Activated CD8-positive, alpha-beta T cell treated with anti-CD3 and anti-CD28 coated beads for 36 hours (primary cell): Measurements from ENCODE around the gene TSSK2. TPM values are rescaled to one million over a fixed set of nuclear protein-coding genes. Genes with fewer than 3 reads are reported as not detected.

ENCODE experiments used
- ATAC-seq: fragments of 200-7000 bp; cut with Tn5 transposase; one replicate; pipeline ENCODE4 v1.10.0; 2021; ENCODE audit warnings: mild to moderate bottlenecking, moderate library complexity
- CTCF ChIA-PET: fragments of 350-600 bp; sonication (Branson Sonifier 250); formaldehyde crosslinking; loops from one replicate; lab custom pipeline; 2021; ENCODE audit warnings: antibody characterized with exemption; lab: Charles Lee
- POLR2A ChIA-PET: fragments of 350-600 bp; sonication (Branson Sonifier 250); formaldehyde crosslinking; loops from one replicate; lab custom pipeline; 2021; ENCODE audit warnings: antibody characterized with exemption; lab: Charles Lee
- DNase-seq: peaks from one replicate; pipeline ENCODE4 v3.0.0-alpha.2; 2020
- H3K27ac Mint-ChIP-seq: one replicate; pipeline ENCODE4 v1.8.0; 2021; ENCODE audit warnings: mild to moderate bottlenecking, mixed read lengths
- H3K27me3 Mint-ChIP-seq: one replicate; pipeline ENCODE4 v1.8.0; 2021; ENCODE audit warnings: mixed read lengths
- H3K36me3 Mint-ChIP-seq: one replicate; pipeline ENCODE4 v1.8.0; 2021; ENCODE audit warnings: low read depth, mixed read lengths
- H3K4me1 Mint-ChIP-seq: one replicate; pipeline ENCODE4 v1.8.0; 2021; ENCODE audit warnings: low read depth, mixed read lengths
- H3K4me3 Mint-ChIP-seq: one replicate; pipeline ENCODE4 v1.8.0; 2021; ENCODE audit warnings: mild to moderate bottlenecking, moderate library complexity, mixed read lengths
- H3K9me3 Mint-ChIP-seq: one replicate; pipeline ENCODE4 v1.8.0; 2021; ENCODE audit warnings: mixed read lengths
- CTCF ChIP-seq: fragments of 200-600 bp; IDR thresholded peaks from one replicate; pipeline ENCODE4 v1.8.0; 2022; ENCODE audit warnings: antibody characterized with exemption, mild to moderate bottlenecking
- intact Hi-C: fragments of 100-400 bp; cut with micrococcal nuclease; formaldehyde crosslinking; loops from one replicate; pipeline ENCODE4 v1.10.0; 2022
- total RNA-seq, 2 experiments: library from RNA; stranded (reverse); gene quantifications; one replicate each; pipeline ENCODE4 v1.2.3, GENCODE V29; 2021

TSSK2 gene
- total RNA-seq, 2 experiments from 2014 or later: not detected

- TF ChIP-seq CTCF: no peak
- Mint-ChIP-seq H3K36me3 (peaks cover 5% of the 10 kb centered on the region), H3K27ac (peak overlapping the region; percentile 65), H3K4me1 (peaks cover 67% of the 10 kb centered on the region), H3K27me3 (no peaks in the 10 kb centered on the region), H3K9me3 (no peaks in the 10 kb centered on the region), H3K4me3 (peak overlapping the region; percentile 38)
- DNase-seq: no peak
- ChIA-PET POLR2A (interaction anchor here (0.6 to 2.7 kb wide), 4 partner anchors 9 to 34 kb away, joined by 3 to 17 read pairs (median 4); partner anchors contain the start of genes DGCR2 and ESS2), CTCF (interaction anchor here (1.0 to 1.8 kb wide), 3 partner anchors 8 to 34 kb away, joined by 3 to 8 read pairs (median 5); partner anchors contain the start of genes DGCR2 and ESS2)
- intact Hi-C loops: no loop called here
- ATAC-seq: no peak
Measured at GRCh38 chr22:19110064-19110458, 21.0 kb upstream of the TSSK2 start.

- TF ChIP-seq CTCF: no peak
- peak overlapping the region; percentile 85 for H3K27ac Mint-ChIP-seq
- ChIA-PET CTCF (interaction anchor here (1.0 to 1.8 kb wide), 4 partner anchors 8 to 34 kb away, joined by 3 to 8 read pairs (median 4); partner anchors contain the start of genes DGCR2 and ESS2), POLR2A (interaction anchor here (0.6 to 2.7 kb wide), 5 partner anchors 8 to 34 kb away, joined by 3 to 17 read pairs (median 4); partner anchors contain the start of genes DGCR2 and ESS2)
- H3K4me3 Mint-ChIP-seq: no peak overlapping the region
- peaks cover 5% of the 10 kb centered on the region for H3K36me3 Mint-ChIP-seq
- no peak for ATAC-seq
- intact Hi-C loops: no loop called here
- no peaks in the 10 kb centered on the region for H3K9me3 Mint-ChIP-seq
- DNase-seq: no peak
- H3K4me1 Mint-ChIP-seq: peaks cover 70% of the 10 kb centered on the region
- no peaks in the 10 kb centered on the region for H3K27me3 Mint-ChIP-seq
Measured at GRCh38 chr22:19110646-19111045, 20.5 kb upstream of the TSSK2 start.

GRCh38 chr22:19111140-19111539, 20.0 kb upstream of the TSSK2 start:
- Mint-ChIP-seq H3K27ac (peak overlapping the region; percentile 85), H3K4me3 (no peak overlapping the region), H3K36me3 (peaks cover 5% of the 10 kb centered on the region), H3K27me3 (no peaks in the 10 kb centered on the region), H3K9me3 (no peaks in the 10 kb centered on the region), H3K4me1 (peaks cover 73% of the 10 kb centered on the region)
- DNase-seq (no peak), ATAC-seq (no peak)
- POLR2A ChIA-PET: interaction anchor here (0.8 to 2.7 kb wide), 3 partner anchors 8 to 13 kb away, joined by 3 to 17 read pairs (median 4); partner anchors contain the start of gene DGCR2
- intact Hi-C loops: no loop called here
- CTCF ChIA-PET: interaction anchor here (1.0 to 1.8 kb wide), 3 partner anchors 11 to 33 kb away, joined by 3 to 8 read pairs (median 4); partner anchors contain the start of genes DGCR2 and ESS2
- no peak for TF ChIP-seq CTCF

- Mint-ChIP-seq H3K36me3 (peaks cover 5% of the 10 kb centered on the region), H3K4me1 (peaks cover 73% of the 10 kb centered on the region), H3K4me3 (no peak overlapping the region), H3K27me3 (no peaks in the 10 kb centered on the region), H3K9me3 (no peaks in the 10 kb centered on the region), H3K27ac (peak overlapping the region; percentile 85)
- ChIA-PET CTCF (interaction anchor here (1.6 to 1.8 kb wide), 2 partner anchors 13 to 33 kb away, joined by 4 to 8 read pairs; partner anchors contain the start of gene ESS2), POLR2A (interaction anchor here (0.8 to 2.7 kb wide), 2 partner anchors 10 to 14 kb away, joined by 3 to 17 read pairs; partner anchors contain the start of gene DGCR2)
- DNase-seq (no peak), ATAC-seq (no peak)
- TF ChIP-seq CTCF: no peak
- intact Hi-C loops: no loop called here
Measured at GRCh38 chr22:19111584-19111983, 19.5 kb upstream of the TSSK2 start.

GRCh38 chr22:19113429-19113828, 17.7 kb upstream of the TSSK2 start:
- Mint-ChIP-seq H3K36me3 (peaks cover 5% of the 10 kb centered on the region), H3K9me3 (no peaks in the 10 kb centered on the region), H3K4me1 (peaks cover 73% of the 10 kb centered on the region), H3K27me3 (no peaks in the 10 kb centered on the region), H3K27ac (no peak overlapping the region), H3K4me3 (no peak overlapping the region)
- ChIA-PET CTCF (no interaction called here), POLR2A (no interaction called here)
- no peak for ATAC-seq
- TF ChIP-seq CTCF: no peak
- no peak for DNase-seq
- intact Hi-C loops: no loop called here
